Measurements from ENCODE around the gene PERCC1. TPM values are rescaled to one million over a fixed set of nuclear protein-coding genes. Genes with fewer than 3 reads are reported as not detected.

PERCC1 gene
- total RNA-seq, 2 donors from 2014 or later: not detected

DNA sequence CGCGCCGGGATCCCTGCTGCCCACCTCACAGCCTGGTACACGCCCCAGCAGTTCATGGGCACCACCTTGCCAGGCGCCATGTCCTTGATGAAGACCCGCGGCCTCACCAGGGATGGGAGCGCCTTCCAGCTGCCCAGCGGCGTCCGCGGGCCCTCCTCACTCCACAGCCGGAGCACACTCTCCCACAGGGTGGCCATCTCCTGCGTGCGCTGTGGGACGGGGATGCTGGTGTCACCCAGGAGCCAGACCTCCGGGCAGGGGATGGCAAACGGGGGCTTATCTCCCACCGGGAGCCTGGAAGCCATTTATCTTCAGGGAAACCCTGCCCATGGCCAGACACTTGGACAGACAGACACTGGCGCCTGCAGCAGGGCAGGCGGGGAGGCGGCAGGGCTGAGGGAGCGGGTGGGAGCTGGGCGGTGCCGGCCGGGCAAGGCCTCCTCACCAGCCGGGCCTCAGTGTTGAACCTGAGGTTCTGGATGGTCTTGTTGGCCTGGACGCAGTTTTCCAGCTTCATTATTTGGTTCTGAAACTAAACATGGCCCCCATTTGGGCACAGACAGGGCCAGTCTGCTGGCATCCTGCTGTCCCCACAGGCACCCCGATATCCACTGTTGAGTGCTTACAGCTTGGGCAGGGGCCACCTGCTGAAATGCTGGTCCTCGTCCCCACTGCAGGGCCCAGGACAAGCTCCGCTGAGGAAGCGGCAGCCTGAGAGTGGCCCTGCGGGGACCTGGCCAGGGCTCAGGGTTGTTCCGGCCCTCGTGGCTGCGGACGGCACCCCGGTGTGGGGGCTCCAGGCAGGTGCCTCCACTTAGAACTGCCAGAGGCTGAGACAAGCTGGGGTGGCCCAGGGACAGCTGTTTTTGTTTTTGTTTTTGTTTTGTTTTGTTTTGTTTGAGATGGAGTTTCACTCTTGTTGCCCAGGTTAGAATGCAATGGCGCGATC is 4.0 kb downstream of the PERCC1 start:
- no peak for ATAC-seq (ENCODE audit: insufficient number of reproducible peaks, low FRiP score, low read depth)
- no peaks in the 10 kb centered on the region for H3K4me1 ChIP-seq (ENCODE audit: control insufficient read depth in 1 of 2, low read depth in 2 of 2)
- H3K27me3 ChIP-seq (replicated peaks; ENCODE audit: insufficient read depth): no peaks in the 10 kb centered on the region

DNA sequence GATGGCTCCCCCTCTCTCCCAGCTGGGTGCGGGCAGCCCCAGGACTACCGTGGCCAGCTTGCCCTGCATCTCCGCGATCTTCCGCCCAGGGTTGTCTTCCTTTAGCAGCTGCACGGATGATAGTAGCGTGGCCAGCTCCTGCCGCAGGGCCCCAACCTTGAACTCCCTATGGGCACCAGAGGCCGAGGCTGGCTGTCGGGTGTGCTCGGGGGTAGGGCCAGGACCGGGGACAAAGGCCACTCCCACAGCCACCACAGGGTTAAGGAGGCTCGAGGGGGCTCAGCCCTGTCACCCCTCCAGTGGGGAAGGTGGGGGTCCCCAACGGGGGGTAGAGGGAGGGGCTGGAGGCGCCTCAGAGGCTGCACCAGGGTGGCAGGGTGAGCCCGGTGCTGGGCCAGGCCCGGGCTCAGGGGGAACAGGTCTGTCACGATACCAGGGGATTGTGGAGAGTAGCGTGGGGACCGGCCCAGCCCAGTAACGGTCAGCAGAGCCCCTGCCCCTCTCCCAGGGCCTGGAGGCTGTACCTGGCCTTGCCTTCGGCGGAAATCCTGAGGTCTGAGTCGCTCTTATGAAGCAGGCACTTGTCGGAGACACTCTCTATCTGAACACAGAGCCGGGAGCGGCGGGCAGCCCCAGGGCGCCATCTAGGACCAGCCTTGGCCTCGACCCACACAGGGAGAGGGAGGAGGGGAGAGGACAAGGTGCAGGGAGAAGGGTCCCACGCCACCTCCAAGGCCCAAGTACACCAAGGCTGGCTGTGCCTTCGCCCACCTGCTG is 5.2 kb downstream of the PERCC1 start:
- no peak for ATAC-seq (ENCODE audit: insufficient number of reproducible peaks, low FRiP score, low read depth)
- H3K4me3 ChIP-seq: no peak overlapping the region

More for the DNA sequence above, 4.0 kb downstream of the PERCC1 start:
- TF ChIP-seq, protein P1, sequence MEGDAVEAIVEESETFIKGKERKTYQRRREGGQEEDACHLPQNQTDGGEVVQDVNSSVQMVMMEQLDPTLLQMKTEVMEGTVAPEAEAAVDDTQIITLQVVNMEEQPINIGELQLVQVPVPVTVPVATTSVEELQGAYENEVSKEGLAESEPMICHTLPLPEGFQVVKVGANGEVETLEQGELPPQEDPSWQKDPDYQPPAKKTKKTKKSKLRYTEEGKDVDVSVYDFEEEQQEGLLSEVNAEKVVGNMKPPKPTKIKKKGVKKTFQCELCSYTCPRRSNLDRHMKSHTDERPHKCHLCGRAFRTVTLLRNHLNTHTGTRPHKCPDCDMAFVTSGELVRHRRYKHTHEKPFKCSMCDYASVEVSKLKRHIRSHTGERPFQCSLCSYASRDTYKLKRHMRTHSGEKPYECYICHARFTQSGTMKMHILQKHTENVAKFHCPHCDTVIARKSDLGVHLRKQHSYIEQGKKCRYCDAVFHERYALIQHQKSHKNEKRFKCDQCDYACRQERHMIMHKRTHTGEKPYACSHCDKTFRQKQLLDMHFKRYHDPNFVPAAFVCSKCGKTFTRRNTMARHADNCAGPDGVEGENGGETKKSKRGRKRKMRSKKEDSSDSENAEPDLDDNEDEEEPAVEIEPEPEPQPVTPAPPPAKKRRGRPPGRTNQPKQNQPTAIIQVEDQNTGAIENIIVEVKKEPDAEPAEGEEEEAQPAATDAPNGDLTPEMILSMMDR (IDR thresholded peaks at IDR 0.05): no peak
- no peak for DNase-seq (ENCODE audit: low spot score)
- Histone ChIP-seq H3K9me3 (no peaks in the 10 kb centered on the region), H3K4me3 (no peak overlapping the region), H3K27ac (no peak overlapping the region), H3K36me3 (no peaks in the 10 kb centered on the region)

DNA sequence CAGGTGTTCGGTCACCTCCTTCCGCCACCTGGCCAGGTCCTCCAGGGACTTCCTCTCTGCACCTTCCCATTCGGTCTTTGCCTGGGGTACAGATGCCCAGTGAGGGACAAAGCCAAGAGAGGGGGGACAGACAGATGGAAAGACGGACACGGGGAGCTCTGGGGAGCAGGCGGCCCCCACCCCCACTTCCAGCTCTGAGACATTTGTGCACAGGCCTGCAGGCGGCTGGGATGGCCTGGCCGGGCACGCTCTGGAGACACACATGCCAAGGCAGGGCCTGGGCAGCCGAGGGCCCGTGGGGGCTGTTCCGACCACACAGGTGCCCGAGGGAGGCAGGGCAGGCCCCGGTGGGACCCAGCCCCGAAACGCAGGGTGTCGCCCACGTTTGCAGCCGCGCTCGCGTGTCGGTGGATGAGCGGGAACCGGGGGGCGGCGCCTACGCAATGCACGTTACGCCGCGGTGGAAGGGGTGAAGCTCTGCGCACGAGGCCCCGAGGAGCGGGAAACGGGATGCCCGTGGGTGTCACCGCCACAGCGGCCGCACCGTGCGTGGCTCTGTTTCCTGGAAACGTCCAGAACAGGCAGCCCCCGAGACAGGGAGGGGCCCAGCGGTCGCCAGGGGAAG is 6.0 kb downstream of the PERCC1 start:
- no peaks in the 10 kb centered on the region for H3K9me3 ChIP-seq
- H3K4me1 ChIP-seq (ENCODE audit: control insufficient read depth in 1 of 2, low read depth in 2 of 2): no peaks in the 10 kb centered on the region
- H3K27me3 ChIP-seq (replicated peaks; ENCODE audit: insufficient read depth): no peaks in the 10 kb centered on the region
- no peak for DNase-seq (ENCODE audit: low spot score)
- TF ChIP-seq, protein P1 (IDR thresholded peaks at IDR 0.05): no peak
- H3K36me3 ChIP-seq: no peaks in the 10 kb centered on the region
- H3K27ac ChIP-seq: no peak overlapping the region
- no peak overlapping the region for H3K4me3 ChIP-seq
- no peak for ATAC-seq (ENCODE audit: insufficient number of reproducible peaks, low FRiP score, low read depth)

More for the DNA sequence above, 5.2 kb downstream of the PERCC1 start:
- Histone ChIP-seq H3K27ac (no peak overlapping the region), H3K36me3 (no peaks in the 10 kb centered on the region), H3K27me3 (replicated peaks; ENCODE audit: insufficient read depth) (no peaks in the 10 kb centered on the region), H3K9me3 (no peaks in the 10 kb centered on the region), H3K4me1 (ENCODE audit: control insufficient read depth in 1 of 2, low read depth in 2 of 2) (no peaks in the 10 kb centered on the region)
- TF ChIP-seq, protein P1 (IDR thresholded peaks at IDR 0.05): no peak
- DNase-seq (ENCODE audit: low spot score): no peak

DNA sequence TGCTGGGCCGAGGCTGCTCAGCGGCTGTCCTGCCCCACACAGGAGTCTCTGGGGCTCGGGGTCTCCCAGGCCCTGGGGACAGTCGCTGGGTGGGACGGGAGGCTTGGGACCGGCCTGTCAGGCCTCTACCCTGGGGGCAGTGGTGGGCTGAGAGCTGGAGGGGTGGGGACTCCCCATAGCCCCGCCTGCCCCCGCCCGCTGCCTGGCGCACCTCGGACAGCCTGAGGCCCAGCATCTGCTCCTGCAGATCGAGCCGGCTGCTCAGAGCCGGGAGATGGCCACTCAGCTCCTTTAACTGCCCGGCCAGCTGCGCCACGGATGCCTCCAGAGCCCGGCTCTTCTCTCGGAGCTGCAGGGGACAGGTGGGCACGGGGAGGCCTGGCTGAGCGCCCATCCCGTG is 6.7 kb downstream of the PERCC1 start:
- no peak overlapping the region for H3K27ac ChIP-seq
- H3K36me3 ChIP-seq: no peaks in the 10 kb centered on the region

More for the DNA sequence above, 6.7 kb downstream of the PERCC1 start:
- DNase-seq (ENCODE audit: low spot score) (no peak), ATAC-seq (ENCODE audit: insufficient number of reproducible peaks, low FRiP score, low read depth) (no peak)
- Histone ChIP-seq H3K4me3 (no peak overlapping the region), H3K4me1 (ENCODE audit: control insufficient read depth in 1 of 2, low read depth in 2 of 2) (no peaks in the 10 kb centered on the region), H3K9me3 (no peaks in the 10 kb centered on the region), H3K27me3 (replicated peaks; ENCODE audit: insufficient read depth) (no peaks in the 10 kb centered on the region)
- TF ChIP-seq, protein P1 (IDR thresholded peaks at IDR 0.05): no peak
